AG20443 (cell line): ENCODE data around the gene PSMD8.
"Not testable (repeated sequence)": the region's sequence is repeated elsewhere in the genome, so short reads cannot be mapped to it uniquely, and the experiment has no call there.

Source experiments
- DNase-seq: peaks from one replicate; pipeline ENCODE4 v3.0.0; 2012; ENCODE audit warnings: low spot score, mixed read lengths

Gene PSMD8

DNA sequence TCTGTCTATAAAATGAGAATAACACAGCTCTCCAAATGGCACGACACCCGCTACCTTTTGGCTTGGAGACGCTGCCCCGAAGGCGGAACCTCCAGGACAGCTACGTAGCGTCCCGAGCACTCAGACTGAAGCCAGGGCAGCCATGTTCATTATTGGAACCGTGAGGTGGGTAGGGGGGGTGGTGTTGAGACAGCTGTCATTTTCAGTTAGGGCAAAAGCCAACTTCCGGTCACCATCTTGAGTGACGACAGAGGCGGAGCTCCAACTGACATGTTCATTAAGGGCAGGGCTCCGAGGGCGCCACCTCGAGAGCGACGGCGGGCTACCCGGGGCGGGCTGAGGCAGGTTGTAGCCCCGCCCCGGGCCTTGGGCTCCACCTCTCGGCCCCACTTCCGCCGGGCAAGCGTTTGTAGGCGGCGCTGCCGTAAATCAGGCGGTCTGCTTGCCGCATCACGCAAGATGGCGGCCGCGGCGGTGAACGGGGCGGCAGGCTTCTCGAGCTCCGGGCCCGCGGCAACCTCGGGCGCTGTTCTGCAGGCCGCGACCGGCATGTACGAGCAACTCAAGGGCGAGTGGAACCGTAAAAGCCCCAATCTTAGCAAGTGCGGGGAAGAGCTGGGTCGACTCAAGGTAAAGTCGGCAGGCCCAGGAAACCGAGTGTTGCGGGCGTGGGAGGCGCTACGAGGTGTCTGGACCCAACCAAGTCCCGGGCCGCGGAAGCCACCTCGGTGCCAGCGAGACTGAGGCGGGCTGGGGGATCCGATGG is at the start of gene PSMD8:
Gene PSMD8 (plus strand): TSS at position 240 of the 766 bp plus-strand sequence. CDS start 31 bp downstream, at position 271.
- peak; percentile 98 for DNase-seq

DNA sequence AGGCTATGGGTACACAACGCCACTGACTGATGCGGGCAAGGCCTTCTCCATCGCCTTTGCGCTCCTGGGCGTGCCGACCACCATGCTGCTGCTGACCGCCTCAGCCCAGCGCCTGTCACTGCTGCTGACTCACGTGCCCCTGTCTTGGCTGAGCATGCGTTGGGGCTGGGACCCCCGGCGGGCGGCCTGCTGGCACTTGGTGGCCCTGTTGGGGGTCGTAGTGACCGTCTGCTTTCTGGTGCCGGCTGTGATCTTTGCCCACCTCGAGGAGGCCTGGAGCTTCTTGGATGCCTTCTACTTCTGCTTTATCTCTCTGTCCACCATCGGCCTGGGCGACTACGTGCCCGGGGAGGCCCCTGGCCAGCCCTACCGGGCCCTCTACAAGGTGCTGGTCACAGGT is 47.8 kb upstream of the PSMD8 start:
- DNase-seq = no peak

DNA sequence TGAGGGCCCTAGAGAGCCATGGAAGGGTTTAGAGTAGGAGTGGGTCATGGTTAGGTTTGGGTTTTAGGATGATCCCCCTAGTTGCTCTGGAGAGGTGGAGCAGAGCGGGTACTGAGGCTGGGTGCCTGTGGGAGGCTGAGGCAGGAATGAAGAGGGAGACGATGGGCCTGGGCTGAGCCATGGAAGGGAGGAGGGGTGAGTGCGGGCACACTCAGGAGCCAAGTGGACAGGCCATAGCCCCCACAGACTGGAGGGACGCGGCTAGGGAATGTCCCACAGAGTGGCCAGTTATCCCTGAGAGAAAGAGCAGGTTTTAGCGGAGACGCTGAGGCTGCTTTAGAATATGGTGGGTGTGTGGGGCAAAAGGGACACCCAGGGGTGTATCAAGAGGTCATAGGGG is 44.7 kb upstream of the PSMD8 start:
- DNase-seq = no peak

DNA sequence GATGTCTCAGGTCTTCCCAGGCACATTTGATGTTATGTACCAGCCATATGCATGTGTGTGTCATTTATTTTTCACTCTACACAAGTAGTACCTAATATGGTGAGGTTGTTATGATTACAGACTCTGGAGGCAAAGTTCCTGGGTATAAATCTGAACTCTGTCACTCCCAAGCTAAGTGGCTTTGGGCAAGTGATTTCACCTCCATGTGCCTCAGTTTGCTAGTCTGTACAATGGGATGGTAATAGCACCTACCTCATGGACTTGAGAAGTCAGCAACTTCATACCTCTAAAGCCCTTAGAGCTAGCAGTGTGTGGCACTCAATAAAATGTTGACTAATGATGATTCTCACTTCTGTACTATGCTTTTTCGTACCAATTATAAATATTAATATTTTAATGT is 42.6 kb upstream of the PSMD8 start:
- DNase-seq = no peak

DNA sequence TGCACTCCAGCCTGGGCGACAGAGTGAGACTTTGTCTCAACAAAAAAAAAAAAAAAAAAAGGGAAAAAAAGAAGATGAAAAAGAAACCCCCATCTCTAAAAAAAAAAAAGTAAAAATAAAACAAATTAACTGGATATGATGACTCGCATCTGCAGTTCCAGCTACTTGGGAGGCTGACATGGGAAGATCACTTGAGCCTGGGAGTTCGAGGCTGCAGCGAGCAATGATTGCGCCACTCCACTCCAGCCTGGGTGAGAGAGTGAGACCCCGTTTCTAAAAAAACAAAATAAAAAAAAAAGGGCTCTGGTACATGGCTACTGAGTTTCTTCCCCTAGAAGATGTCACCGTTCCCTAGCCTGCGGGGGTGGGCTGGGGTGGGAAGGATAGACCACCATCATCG is 41.1 kb upstream of the PSMD8 start:
- no peak for DNase-seq

DNA sequence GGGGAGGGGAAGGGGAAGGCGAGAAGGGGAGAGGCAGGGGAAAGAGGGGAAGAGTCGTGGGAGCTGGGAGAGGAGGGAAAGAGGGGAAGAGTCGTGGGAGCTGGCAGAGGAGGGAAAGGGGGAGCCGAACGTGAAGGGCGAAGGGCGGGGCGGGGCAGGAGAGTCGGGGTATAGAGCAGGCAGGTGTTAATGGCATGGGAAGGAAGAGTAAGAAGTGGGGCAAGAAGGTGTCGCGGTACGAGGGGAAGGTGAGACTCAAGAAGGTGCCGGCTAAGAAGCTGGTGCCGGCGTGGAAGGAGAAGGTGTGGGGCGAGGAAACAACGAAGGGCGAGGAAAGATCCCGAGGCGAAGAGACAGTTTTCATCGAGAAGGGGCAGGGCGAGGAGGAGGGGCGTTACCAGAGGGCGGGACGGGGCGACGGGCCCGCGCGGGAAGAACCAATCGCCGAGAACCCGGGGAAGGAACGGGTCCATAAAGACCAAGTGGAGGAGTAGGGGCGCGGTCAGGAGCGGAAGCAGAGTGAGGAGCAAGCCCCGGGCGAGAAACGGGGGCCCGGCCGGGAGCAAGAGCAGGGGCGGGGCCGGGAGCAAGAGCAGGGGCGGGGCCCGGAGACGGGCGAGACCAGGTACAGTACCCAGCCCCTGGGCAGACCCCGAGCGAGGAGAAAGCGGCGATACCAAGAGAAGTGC is 38.3 kb upstream of the PSMD8 start:
- peak; percentile 95 for DNase-seq

DNA sequence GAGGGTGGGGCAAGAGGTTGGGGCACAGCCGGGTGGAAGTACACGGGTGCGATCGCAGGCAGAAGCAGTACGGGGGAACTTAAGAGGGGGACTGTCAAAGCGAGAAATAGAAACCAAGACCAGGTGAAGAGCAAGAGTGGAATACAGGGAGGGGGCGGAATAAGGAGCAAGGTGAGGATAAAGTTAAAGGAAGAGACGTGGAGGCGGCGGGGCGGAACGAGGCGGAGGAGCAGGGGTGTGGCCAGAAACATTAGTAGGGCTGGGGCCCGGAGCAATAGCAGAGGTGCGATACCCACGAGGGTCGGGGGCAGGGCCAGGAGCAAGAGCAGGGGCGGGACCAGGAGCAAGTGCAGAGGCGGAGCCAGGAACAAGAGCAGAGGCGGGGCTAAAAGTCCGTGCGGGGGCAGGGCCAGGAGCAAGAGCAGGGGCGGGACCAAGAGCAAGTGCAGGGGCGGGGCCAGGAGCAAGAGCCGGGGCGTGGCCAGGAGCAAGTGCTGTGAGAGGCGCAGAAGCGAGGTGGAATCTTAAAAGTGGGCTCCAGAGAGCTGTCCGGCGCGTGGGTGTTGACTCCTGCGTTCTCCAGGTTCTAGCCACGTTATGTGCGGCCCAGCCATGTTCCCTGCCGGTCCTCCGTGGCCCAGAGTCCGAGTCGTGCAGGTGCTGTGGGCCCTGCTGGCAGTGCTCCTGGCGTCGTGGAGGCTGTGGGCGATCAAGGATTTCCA is 37.6 kb upstream of the PSMD8 start:
- peak; percentile 95 for DNase-seq

DNA sequence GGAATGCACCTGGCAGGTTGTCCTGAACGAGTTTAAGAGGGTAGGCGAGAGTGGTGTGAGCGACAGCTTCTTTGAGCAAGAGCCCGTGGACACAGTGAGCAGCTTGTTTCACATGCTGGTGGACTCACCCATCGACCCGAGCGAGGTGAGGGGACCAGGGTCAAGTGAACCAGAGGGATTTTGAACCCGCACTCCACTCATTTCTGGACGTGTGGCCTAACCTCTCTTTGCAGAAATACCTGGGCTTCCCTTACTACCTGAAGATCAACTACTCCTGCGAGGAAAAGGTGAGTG is 37.1 kb upstream of the PSMD8 start:
- no peak for DNase-seq

DNA sequence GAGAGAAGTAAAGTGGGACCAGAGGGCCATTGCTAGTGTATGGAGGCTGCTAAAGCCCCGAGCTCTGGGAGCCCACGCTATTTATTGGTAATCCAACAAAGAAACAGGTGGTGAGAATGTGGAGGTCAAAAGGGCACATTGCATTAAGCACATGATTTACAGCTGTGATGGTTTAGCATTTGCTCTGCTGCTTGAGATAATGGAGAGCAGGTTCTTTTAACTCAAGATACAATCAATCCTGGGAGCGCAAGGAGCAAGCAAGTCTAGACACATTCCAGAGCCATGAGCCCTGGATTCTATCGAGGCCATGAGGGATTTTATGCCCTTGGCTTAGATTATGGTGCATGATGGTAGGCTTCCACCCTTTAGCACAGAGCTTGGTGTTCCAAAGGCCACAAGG is 35.4 kb upstream of the PSMD8 start:
- DNase-seq = not testable (repeated sequence)

DNA sequence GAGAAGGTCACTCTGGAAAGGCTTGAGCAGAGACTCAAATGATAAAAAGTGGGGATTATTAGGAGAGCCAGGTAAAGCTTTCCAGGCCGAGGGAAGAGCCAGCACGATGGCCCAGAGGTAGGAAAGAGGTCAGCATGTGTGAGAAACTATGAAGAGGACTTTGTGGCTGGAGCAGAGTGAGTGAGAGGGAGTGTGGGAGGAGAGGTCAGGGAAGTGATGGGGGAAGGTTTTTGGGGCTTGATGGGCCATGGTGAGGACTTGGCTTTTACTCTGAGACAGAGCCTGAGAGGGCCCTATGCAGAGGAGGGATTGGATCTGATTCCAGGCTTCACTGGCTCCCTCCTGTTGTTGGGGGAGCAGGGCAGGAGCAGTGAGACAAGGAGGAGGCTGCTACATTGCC is 33.4 kb upstream of the PSMD8 start:
- DNase-seq = no peak

DNA sequence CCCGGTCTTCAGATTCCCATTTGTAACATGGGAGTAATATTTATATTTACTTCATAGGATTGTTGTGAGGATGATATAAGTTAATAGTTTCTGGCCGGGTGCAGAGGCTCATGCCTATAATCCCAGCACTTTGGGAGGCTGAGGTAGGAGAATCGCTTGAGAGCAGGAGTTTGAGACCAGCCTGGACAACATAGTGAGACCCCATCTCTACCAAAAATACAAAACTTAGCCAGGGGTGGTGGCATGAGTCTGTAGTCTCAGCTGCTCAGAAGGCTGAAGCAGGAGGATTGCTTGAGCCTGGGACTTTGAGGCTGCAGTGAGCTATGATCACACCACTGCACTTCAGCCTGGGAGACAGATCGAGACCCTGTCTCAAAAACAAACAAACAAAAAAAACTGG is 27.5 kb upstream of the PSMD8 start:
- DNase-seq = no peak

DNA sequence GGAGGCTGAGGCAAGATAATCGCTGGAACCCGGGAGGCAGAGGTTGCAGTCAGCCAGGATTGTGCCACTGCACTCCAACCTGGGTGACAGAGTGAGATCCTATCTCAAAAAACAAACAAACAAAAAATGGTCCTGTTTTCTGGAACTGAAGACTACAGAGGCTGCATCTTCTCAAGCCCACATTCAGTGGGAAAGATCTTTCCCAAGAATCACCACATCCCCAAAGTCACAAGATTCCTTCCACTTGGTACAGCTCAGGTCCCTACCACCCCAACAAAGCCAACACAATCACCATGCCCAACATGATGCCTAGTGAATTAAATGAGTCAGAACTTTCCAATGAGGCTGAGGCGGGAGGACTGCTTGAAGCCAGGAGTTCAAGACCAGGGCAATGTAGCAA is 23.5 kb upstream of the PSMD8 start:
- no peak for DNase-seq

DNA sequence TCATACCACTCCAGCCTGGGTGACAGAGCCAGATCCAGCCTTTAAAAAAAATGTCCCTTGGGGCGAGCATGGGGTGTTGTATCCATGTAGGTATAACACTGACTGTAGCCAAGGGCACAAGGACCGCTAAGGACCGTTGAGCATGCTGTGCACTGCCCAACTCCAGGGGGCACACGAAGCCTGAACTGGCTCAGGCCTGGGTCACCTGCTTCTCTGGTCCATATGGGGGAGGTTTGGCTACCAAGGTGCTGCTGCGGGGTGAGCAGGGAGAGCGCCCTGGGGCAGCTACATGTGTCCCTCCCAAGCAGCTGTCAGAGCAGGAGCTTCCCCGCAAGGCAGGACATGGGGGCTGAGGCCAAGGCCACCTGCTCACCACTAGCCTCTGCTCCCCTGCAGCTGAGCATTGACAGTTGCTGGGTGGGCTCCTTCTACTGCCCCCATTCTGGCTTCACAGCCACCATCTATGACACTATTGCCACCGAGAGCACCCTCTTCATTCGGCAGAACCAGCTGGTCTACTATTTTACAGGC is 22.4 kb upstream of the PSMD8 start:
- DNase-seq = no peak

DNA sequence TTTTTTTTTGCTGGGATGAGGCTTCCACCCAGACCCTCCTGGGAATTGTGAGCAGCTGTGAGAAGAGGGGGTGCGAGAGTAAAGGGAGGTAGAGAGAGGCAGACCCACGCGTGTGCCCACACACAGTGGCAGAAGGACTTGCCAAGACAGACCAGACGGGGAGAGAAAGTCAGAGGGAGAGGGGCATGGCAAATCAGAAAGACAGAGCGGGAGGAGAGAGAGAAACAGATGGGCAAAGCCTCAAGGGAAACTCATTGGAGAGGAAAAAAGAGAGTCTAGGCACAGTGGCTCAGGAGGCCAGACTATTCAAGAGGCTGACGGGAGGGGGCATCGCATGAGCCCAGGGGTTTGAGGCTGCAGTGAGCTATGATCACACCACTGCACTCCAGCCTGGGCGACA is 21.8 kb upstream of the PSMD8 start:
- no peak for DNase-seq

DNA sequence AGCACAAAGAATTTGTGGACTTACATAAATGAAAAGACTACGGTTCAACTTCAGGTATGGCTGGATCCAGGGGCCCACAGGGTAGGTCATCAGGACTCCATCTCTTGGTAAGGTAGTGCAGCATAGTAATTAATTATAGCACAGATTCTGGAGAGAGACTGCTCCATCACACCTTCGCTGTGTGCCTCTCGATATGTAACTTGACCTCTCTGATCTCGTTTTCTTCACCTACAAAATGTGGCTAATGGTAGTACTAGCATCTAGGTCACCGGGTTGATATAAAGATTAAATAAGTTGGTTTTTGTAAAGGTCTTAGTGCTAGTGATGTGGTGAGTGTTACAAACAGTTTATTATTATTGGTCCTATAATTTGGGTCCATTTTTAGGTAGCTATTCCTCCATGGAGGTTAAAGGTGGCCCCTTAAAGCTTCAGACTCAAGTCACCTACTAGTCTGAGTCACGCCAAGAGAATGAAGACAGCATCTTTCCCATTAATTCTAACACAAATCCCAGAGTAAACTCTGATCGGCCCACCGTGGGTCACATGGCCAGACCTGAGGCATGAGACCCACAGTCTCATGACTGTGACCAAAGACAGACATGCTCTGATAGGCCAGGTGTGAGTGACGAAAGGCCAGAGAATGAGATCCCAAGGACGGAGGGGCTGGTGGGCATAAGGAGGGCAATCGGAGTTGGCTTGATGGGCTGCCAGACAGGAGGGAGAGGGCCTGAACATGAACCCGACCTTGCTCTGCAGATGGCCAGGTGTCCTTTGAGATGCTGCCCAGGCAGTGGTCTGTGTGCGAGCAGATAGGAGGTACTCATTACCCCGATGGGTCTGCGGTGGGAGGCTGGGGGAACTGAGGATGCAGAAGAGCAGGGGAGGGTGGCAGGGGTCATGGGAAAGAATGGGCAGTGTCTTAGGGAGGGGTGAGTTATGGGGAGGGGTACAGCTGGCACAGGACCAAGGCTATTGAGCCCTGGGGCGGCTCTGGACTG is 18.3 kb upstream of the PSMD8 start:
- DNase-seq = no peak

DNA sequence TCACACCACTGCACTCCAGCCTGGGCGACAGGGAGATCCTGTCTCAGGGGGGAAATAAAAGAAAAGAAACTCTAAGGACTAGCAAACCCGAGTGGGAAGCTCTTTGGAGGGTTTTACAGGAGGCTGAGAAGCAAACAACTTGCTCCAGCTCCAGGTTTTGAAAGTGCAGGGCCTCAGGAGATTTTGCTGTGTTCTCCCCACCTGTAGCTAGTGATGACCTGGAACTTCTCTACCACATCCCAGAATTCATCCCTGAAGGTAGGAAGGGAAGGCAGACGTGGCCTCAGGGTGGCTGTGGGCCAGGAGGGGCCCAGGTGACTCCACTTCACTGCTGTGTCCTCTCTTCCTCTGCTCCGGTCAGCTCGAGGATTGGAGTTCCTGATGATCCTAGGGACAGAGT is 16.3 kb upstream of the PSMD8 start:
- no peak for DNase-seq

DNA sequence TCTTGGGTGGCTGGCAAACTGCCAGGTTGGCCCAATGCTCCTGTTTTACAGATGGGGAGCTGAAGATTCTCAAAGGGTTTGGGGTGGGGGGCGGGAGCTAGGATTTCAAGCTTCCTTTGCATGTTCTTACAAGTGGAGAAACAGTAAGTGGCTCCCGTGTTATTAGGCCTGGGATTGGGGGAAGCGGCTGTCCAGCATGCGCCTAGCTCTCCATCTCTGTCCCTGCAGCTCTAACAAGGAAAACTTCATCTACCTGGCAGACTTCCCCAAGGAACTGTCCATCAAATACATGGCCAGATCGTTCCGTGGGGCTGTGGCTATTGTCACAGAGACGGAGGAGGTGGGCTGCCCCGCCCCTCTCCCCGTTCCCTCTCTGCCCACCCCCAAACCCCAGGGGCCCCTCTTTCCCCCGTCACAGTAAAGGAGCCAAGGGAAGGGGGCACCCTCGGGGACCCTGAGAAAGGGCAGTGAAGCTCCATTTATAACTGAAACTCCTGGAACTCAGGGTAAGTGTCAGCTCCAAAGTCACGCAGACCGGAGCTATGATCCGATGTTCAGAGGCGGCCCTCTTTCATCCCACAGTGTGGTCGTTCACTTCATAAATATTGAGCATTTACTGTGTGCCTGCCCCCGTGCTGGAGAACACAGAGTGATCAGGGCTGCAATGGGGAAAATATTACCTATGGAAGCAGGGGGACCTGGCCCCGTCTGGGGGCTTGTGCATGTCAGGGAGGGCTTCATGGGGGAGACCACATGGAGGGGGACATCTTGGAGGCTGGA is 14.9 kb upstream of the PSMD8 start:
- no peak for DNase-seq

DNA sequence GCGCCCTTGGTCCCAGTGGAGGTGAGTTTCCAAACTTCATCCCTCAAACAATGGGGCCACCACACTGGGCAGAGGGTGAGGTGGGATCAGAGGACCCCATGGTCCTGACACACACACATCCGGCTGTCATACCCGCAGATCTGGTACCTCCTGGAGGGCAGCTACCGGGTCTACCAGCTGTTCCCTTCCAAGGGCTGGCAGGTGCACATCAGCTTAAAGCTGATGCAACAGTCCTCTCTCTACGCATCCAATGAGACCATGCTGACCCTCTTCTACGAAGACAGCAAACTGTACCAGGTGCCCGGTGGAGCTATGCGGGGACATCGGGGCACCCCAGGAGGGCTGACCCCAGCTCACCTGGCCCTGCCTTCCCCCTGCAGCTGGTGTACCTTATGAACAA is 14.0 kb upstream of the PSMD8 start:
- no peak for DNase-seq

DNA sequence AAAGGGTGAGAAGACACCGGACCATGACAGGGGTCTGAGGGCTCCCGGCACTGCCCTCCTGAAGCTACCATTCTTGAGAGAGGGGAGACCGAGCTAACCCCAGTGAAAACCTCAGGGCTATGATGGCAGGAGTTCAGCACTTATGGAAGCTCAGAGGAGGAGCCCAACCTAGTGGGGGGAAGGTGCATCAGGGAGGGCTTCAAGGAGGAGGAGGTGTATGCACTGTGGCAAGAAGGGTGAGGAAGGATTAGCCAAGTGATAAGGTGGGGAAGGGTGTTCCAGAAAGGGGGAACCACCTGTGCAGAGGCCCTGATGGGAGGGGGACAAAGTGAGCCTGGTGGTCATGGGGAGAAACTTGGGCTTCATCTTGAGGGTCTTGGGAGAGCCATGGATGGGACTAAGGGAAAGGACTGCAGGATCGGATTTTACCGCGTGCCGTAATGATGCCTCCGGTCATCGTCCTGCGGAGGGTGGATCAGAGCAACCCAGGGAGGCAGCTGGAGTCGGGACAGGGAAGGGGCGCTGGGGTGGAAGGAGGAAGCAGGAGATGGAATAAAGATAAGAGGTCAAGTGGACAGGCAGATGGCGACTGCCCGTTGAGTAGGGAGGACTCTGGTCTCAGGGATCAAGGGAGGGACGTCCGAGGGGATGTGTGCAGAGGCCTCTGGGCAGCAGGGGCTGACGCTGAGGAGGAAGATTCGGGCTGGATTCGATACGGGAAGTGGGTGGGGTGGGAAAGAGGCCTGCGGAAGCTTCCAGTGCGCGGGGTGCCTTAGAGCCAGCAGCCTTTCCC is 13.3 kb upstream of the PSMD8 start:
- no peak for DNase-seq

DNA sequence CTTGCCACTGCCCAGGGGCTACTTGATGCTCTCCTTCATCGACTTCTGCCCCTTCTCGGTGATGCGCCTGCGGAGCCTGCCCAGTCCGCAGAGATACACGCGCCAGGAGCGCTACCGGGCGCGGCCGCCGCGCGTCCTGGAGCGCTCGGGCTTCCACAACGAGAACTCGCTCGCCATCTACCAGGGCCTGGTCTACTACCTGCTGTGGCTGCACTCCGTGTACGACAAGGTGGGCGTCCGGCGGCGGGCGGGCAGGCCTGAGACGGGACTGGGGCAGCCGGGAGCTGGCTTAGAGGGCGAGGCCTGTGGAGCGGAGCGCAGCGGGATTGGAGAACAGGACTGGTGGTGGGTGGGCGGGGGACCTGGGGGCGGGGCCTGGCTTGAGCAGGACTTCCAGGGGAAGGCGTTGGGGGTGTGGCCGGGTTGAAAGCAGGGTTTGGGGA is 12.7 kb upstream of the PSMD8 start:
- DNase-seq = peak; percentile 91
